Psoas muscle (tissue), 8 donors: ENCODE data around the gene SP9. TPM values are rescaled to one million over a fixed set of nuclear protein-coding genes. Genes with fewer than 3 reads are reported as not detected.

ENCODE experiments used
- ATAC-seq, 4 donors: fragments of 200-7000 bp; cut with Tn5 transposase; one replicate each; pipeline ENCODE4 v1.9.1; 2020; ENCODE audit warnings: moderate library complexity in 3 of 4, mild to moderate bottlenecking in 2 of 4
- DNase-seq, 2 donors: peaks; one replicate each; pipeline ENCODE4 v3.0.0-alpha.2; 2020
- H3K27ac ChIP-seq: fragments of 200-600 bp; one replicate; pipeline ENCODE4 v1.8.0; 2022
- H3K27me3 ChIP-seq, 3 donors: fragments of 200-600 bp in 1 of 3; one replicate each; pipeline versions ENCODE4 v1.6.1 to v1.8.0; 2013 to 2022; ENCODE audit warnings: low read length in 2 of 3, mild to moderate bottlenecking in 2 of 3, moderate library complexity in 1 of 3; ENCODE audit not compliant: insufficient read depth in 3 of 3
- H3K36me3 ChIP-seq, 2 donors: fragments of 200-600 bp in 1 of 2; one replicate each; pipeline versions ENCODE4 v1.6.1 to v1.8.0; 2013 to 2022; ENCODE audit warnings: low read depth in 1 of 2, mild to moderate bottlenecking in 1 of 2, moderate library complexity in 1 of 2; ENCODE audit not compliant: insufficient read depth in 1 of 2
- H3K4me1 ChIP-seq: fragments of 200-600 bp; one replicate; pipeline ENCODE4 v1.8.0; 2022
- H3K4me3 ChIP-seq: fragments of 200-600 bp; one replicate; pipeline ENCODE4 v1.8.0; 2022; ENCODE audit warnings: mild to moderate bottlenecking
- H3K9me3 ChIP-seq: fragments of 200-600 bp; one replicate; pipeline ENCODE4 v1.8.0; 2022
- WGBS, 3 donors: extraction: QIAGEN DNeasy Blood & Tissue Kit; methylation state at CpG; one replicate each; pipeline versions ENCODE4 v1.1.6 to v1.1.7; 2013; 5-methylcytosine and 5-hydroxymethylcytosine counted together
- intact Hi-C, 2 donors: fragments of 100-400 bp; cut with DNase I; formaldehyde crosslinking; loops; one replicate each; pipeline versions ENCODE4 v1.11.0 to v1.14.2; 2022
- long read RNA-seq, 2 donors: library from polyadenylated mRNA; unstranded; transcript quantifications; one replicate each; pipeline ENCODE4 v2.0.0, GENCODE V29; 2021
- polyA plus RNA-seq, 3 donors: library from polyadenylated mRNA; stranded (reverse); fragments of 200-250 nt; gene quantifications; one replicate each; pipeline ENCODE4 v1.2.3, GENCODE V29; 2013
- total RNA-seq, 4 donors: library from RNA; stranded (reverse); fragmentation: NEBNext Ultra II Directional in 2 of 4; extraction: Animal tissue kit (Norgen Biotek cat#: 25700) in 2 of 4; gene quantifications; one replicate each; pipeline versions ENCODE4 v1.2.1 to v1.2.4, GENCODE V29; 2021 to 2023
- TF ChIP-seq, protein P1 (sequence below): fragments of 200-600 bp; IDR thresholded peaks from one replicate; pipeline ENCODE4 v1.8.0; 2022; ENCODE audit warnings: antibody characterized with exemption
- donor health status: healthy with polysubstance abuse.
- donor health status: DM: no; HTN: no; CAD: no; lungs with moderate emphysema.
- donor health status: Bipolar disorder and iron deficiency.
- donor health status: healthy.
- donor health status: DM: yes; HTN: yes; CAD: no.
- donor health status: DM: no; HTN: no; CAD: no.
- donor health status: DM: no; HTN: no; CAD: no.
- donor health status: DM: yes; HTN: yes; CAD: no.

The SP9 gene
- total RNA-seq (under 1 TPM in 2 of 4 donors, not detected in 2; 0.58 to 0.95 TPM), polyA plus RNA-seq (under 1 TPM in 2 of 3 donors, not detected in 1; 0.03 to 0.14 TPM)
- long read RNA-seq, donor 1, result 0 reads
- long read RNA-seq, donor 2, result 0 reads

DNA sequence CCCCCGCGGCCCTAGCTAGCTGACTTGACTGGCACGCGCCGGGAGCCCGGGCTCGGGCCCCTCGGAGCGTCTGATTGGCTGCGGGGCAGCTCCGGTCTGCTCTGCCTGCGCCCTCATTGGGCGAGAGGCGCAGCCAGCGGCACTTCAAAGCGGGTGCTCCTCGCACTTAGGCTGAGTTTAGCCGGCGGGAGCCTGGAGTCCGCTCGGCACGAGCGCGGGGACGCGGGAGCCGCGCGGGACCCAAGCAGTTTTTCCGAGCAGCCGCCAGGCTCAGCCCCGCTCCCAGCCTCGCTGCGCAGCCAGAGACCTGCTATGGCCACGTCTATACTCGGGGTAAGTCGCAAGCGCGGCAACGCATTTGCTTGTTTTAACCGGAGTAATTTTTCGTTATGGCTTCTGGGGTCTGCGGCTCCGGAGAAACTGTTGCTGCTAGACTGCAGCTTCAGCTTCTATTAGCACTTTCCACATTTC lies at the start of gene SP9:
Gene SP9 (plus strand): TSS at position 174 of the 471 bp plus-strand sequence. CDS start 139 bp downstream, at position 313.
- Histone ChIP-seq H3K4me1 (peaks cover 24% of the 10 kb centered on the region), H3K4me3 (peak within 1 kb of the TSS; percentile 70), H3K36me3 (no peaks in the 10 kb centered on the region), H3K27me3 (peaks cover 0 to 97% (median 39%) of the 10 kb centered on the region in 3 donors), H3K27ac (no peak within 1 kb of the TSS), H3K9me3 (no peaks in the 10 kb centered on the region)
- DNase-seq (peak in 1 of 2 donors; percentile 39), ATAC-seq (peak; percentile 42 to 76 (median 54))
- intact Hi-C loops, result loop anchor here in 1 of 2 donors (5.0 to 10.0 kb wide), 2 partner anchors 88 to 760 kb away; partner anchors contain the start of gene OLA1
- WGBS, 3 donors, result 2 to 5% (median 4%) methylated on average over 35 to 44 of the region's 44 CpGs
- TF ChIP-seq, protein P1, sequence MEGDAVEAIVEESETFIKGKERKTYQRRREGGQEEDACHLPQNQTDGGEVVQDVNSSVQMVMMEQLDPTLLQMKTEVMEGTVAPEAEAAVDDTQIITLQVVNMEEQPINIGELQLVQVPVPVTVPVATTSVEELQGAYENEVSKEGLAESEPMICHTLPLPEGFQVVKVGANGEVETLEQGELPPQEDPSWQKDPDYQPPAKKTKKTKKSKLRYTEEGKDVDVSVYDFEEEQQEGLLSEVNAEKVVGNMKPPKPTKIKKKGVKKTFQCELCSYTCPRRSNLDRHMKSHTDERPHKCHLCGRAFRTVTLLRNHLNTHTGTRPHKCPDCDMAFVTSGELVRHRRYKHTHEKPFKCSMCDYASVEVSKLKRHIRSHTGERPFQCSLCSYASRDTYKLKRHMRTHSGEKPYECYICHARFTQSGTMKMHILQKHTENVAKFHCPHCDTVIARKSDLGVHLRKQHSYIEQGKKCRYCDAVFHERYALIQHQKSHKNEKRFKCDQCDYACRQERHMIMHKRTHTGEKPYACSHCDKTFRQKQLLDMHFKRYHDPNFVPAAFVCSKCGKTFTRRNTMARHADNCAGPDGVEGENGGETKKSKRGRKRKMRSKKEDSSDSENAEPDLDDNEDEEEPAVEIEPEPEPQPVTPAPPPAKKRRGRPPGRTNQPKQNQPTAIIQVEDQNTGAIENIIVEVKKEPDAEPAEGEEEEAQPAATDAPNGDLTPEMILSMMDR, result no peak

DNA sequence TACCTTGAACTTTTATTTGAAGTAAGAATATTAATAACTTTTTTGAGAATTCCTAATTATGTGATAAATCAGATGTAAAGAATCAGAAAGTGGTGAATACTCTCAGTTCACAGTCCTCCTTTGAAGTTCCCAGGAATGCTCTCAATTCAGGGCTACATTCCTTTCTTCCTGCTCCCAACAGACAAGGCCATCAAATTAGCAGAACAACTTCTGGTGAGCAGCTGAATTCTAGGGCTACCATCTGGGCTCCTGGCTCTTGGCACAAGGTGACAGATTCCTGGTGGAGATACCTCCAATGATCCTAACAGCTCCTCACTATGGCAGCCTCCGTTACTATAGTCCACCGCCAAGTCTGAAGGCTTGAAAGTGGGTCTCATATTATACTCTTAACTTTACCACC lies 48.6 kb upstream of the SP9 start:
- no peak overlapping the region for H3K27ac ChIP-seq
- 56 to 62% (median 57%) methylated on average over 2 of the region's 2 CpGs for WGBS, 3 donors
- H3K9me3 ChIP-seq, result no peaks in the 10 kb centered on the region
- H3K4me1 ChIP-seq, result no peaks in the 10 kb centered on the region
- DNase-seq (no peak), ATAC-seq (no peak)
- H3K4me3 ChIP-seq, result no peak overlapping the region
- intact Hi-C loops, result no loop called here
- H3K36me3 ChIP-seq, result no peaks in the 10 kb centered on the region
- TF ChIP-seq, protein P1, result no peak
- H3K27me3 ChIP-seq, result peaks cover 0 to 8% (median 0%) of the 10 kb centered on the region in 3 donors

DNA sequence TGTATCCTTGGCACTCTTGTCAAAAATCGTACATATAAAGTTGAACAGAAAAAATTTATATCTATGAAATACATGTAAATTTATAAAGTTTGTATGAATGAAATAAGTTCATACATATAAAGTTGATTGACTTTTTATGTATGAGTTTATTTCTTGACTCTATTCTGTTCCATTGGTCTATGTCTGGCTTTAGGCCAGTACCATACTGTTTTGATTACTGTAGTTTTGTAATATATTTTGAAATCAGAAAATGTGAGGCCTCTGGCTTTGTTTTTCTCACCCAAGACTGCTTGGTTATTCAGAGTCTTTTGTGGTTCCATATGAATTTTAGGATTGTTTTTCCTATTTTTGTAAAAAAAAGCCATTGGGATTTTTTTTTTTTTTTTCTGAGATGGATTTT lies 41.8 kb upstream of the SP9 start:
- TF ChIP-seq, protein P1, result no peak

DNA sequence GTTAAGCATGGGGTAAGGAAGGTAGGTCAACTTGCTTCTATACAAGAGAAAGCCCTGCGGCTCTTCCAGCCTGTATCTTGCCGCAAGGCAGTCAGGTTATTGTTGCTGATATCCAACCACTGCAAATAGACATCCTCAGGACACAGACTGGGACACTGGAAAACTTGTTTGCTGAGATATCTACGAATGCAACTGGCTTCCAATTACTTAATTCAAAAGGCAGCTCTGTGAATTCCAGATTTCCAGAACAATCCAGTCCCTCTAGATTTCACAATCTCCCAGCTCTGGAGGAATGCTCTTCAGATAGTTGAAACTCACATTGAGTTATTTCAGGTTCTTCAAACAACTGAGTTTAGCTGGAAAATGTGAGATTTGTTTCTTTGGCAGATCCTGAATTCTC lies 34.6 kb upstream of the SP9 start:
- Histone ChIP-seq H3K36me3 (no peaks in the 10 kb centered on the region), H3K4me3 (no peak overlapping the region), H3K9me3 (no peaks in the 10 kb centered on the region), H3K27me3 (peaks cover 0 to 13% (median 3%) of the 10 kb centered on the region in 3 donors), H3K4me1 (no peaks in the 10 kb centered on the region), H3K27ac (no peak overlapping the region)
- WGBS, 3 donors, result 67 to 78% (median 69%) methylated on average over 3 of the region's 3 CpGs
- TF ChIP-seq, protein P1, result no peak
- intact Hi-C loops, result loop anchor here in 1 of 2 donors (10.0 kb wide), 1 partner anchor 45 kb away; no protein-coding TSS in a partner anchor
- ATAC-seq (no peak), DNase-seq (no peak)

More for the DNA sequence above, 41.8 kb upstream of the SP9 start:
- peaks cover 0 to 3% (median 0%) of the 10 kb centered on the region in 3 donors for H3K27me3 ChIP-seq
- no peak overlapping the region for H3K4me3 ChIP-seq
- H3K27ac ChIP-seq, result no peak overlapping the region
- no peak for DNase-seq
- H3K36me3 ChIP-seq, result no peaks in the 10 kb centered on the region
- no peaks in the 10 kb centered on the region for H3K4me1 ChIP-seq
- WGBS, 3 donors, result 91 to 100% (median 97%) methylated on average over 1 of the region's 1 CpG
- no peak for ATAC-seq
- H3K9me3 ChIP-seq, result no peaks in the 10 kb centered on the region
- intact Hi-C loops, result no loop called here
